ENCODE measurements around the gene TRMT44.
"Not testable (repeated sequence)": the region's sequence is repeated elsewhere in the genome, so short reads cannot be mapped to it uniquely, and the experiment has no call there.

Gene TRMT44

DNA sequence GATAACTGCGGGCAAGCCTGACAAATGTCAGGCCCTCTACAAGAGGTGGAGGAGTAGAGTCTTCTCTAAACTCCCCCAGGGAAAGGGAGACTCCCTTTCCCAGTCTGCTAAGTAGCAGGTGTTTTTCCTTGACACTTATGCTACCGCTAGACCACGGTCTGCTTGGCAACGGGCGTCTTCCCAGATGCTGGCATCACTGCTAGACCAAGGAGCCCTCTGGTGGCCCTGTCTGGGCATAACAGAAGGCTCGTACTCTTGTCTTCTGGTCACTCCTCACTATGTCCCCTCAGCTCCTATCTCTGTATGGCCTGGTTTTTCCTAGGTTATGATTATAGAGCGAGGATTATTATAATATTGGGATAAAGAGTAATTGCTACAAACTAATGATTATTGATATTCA, 33.7 kb upstream of the TRMT44 start:
- DNase-seq: peak in 1 of 3 donors; percentile 15

DNA sequence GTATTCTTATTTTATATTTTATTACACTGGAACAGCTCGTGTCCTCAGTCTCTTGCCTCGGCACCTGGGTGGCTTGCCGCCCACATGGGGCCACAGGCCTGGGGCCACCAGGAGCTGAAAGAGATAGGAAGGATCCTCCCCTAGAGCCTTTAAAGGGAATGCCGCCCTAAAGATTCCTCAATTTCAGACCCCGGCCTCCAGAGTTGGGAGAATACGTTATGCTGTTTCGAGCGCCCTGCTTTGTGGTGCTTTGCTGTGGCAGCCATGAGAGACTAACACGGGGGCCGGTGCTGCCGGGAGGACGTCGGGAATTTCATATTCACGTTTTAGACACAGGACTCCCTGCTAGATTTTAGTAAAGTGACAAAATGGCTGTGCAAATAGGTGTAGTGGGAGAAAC, 33.3 kb upstream of the TRMT44 start:
- DNase-seq: no peak

DNA sequence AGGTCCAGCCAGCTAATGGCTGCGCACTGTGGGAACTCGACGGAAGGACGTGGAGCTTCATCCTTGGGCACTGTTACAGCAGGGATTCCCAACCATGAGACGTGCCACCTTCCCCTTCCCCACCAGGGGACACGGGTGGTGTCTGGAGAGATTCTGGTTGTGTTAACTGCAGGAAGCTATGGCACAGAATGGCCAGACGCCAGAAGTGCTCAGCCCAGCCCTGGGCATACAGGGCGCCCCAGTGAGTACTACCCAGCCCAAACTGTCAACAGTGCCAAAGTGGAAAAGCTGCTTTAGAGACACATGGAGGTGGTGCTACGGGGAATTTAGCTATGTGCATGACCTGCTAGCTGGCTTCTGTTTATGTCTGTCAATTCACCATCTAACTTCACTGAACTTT, 32.8 kb upstream of the TRMT44 start:
- DNase-seq: no peak

DNA sequence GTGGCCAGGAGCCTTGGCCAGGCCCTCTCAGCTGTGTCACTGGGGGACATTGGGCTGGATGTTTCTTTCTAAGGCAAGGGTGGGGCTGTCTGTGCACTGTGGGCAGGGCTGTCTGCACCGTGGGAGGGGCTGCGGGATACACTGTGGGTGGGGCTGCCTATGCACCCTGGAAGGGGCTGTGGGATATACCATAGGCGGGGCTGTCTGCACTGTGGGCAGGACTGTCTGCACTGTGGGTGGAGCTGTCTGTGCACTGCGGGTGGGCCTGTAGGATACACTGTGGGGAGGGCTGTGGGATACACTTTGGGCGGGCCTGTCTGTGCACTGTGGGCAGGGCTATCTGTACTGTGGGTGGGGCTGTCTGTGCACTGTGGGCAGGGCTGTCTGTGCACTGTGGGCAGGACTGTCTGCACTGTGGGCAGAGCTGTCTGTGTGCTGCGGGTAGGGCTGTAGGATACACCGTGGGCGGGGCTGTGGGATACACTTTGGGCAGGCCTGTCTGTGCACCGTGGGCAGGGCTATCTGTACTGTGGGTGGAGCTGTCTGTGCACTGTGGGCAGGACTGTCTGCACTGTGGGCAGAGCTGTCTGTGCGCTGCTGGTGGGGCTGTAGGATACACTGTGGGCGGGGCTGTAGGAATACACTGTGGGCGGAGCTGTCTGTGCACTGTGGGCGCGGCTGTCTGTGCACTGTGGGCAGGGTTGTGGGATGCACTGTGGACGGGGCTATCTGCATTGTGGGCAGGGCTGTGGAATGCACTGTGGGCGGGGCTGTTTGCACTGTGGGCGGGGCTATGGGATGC, 31.1 kb upstream of the TRMT44 start:
- DNase-seq: peak; percentile 27 to 47 (median 32)

- DNase-seq: no peak
These were observed 30.4 kb upstream of the TRMT44 start for GRCh38 chr4:8410066-8410625.

- DNase-seq: peak; percentile 68 to 78 (median 70)
These were observed 29.8 kb upstream of the TRMT44 start for GRCh38 chr4:8410641-8411271.

- DNase-seq: no peak
These were observed 29.0 kb upstream of the TRMT44 start for GRCh38 chr4:8411351-8412180.

- no peak for DNase-seq
These were observed 28.3 kb upstream of the TRMT44 start for GRCh38 chr4:8412288-8412687.

DNA sequence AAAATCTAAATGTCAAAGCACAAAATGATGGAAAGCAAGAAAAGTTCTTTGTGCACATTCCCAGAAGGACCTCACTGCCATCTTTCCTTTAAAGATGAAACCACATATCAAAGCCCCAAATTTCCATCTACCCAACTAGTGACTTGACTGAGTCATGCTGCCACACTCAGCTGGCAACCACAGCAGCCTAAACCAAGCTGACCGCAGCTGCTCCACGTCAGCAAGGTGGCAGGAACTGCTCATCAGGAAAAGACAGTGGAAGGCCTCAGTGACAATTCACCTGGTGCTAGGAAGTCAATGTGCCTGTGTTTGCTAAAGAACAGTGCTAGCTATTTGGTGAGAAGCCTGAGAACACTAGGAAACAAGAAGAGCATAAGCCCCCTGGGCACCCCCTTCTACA, 26.2 kb upstream of the TRMT44 start:
- DNase-seq: peak in 1 of 3 donors; percentile 28

DNA sequence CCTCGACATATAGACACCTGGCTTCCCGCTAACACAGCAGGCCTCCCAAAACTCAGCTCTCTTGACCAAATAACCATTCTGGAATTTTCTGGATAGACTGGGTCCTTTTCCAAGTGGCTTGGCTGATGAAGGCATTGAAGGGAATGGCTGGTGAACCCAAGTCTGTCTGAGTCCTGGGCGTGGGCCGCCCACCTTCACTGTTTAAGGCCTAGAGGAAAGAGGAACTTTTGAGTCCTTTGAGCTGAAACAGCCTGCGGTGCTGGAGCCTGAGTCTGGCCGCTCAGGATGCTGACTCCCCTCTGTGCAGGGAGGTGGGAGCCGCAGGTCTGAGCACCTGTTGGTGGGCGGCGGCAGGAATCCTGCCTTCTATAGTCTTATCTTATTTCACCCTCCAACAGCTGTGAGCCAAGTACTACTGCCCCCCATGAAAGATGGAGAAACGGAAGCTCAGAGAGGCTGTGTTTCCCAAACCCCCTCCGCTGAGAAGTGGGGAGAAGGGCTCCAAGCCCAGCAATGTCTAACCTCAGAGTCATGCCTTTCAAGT, 23.4 kb upstream of the TRMT44 start:
- DNase-seq: peak; percentile 48 to 56 (median 52)

GRCh38 chr4:8419222-8420041, 21.1 kb upstream of the TRMT44 start:
- DNase-seq: peak; percentile 94 to 99 (median 97)

DNA sequence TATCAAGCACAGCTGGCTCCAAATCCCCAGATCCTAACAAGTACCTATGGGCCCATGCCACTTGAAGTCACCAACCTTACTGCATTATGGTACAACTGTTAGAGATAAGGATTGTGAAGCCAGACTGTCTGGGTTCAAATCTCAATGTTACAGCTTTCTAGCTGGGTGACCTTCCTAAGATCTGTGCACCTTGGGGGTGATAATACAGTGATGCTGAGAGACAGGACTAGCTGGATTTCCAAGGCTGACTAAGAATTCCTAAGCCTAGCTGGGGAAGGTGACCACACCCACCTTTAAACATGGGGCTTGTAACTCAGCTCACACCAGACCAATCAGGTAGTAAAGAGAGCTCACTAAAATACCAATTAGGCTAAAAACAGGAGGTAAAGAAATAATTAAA, 20.4 kb upstream of the TRMT44 start:
- DNase-seq: not testable (repeated sequence)

DNA sequence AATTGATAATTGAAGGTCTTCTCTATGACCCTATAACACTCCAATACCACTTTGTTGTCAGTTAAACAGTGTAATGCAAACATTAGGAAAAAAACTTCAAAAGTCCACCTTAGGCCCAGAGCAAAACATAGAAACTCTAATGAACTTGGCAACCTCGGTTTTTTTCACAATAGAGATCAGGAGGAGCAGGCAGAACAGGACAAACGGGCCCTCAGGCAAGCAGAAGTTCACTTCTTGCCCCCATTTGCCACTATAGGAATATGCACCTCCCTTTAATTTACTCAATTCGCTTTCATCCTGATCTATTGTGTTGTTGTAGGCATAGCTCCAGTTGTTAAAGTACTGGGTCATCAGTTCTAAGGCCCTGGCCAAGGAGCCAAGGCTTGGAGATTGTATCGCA, 18.2 kb upstream of the TRMT44 start:
- no peak for DNase-seq

GRCh38 chr4:8422786-8423185, 17.8 kb upstream of the TRMT44 start:
- no peak for DNase-seq

- DNase-seq: no peak
These were observed 13.3 kb upstream of the TRMT44 start for GRCh38 chr4:8427262-8427661.

- DNase-seq: peak; percentile 75 to 83 (median 81)
These were observed 12.8 kb upstream of the TRMT44 start for GRCh38 chr4:8427761-8428287.

GRCh38 chr4:8428288-8429097, 12.1 kb upstream of the TRMT44 start:
- DNase-seq: peak; percentile 91 to 97 (median 96)

DNA sequence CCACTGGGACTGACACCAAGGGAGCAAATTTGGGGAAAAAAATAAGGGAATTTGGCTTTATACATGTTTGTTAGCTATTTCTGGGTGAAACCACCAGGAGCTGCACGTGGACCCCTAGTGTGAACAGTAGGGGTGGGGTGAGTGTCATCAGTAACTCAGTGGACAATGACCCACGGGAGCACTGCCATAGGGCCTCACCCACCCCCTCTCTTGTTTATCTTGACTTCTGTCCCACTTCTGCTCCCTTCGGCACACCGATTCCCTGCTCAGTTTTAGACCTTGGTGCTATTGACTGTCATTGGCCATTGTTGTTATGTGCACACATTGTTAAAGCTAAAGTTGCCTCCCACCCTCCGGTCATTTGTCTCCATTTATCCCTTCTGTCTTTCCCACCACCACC, 9.0 kb upstream of the TRMT44 start:
- DNase-seq: no peak

GRCh38 chr4:8433136-8433535, 7.4 kb upstream of the TRMT44 start:
- no peak for DNase-seq

- no peak for DNase-seq
These were observed 6.1 kb upstream of the TRMT44 start for GRCh38 chr4:8434251-8435073.

Data from suppressor macrophage treated with lipopolysaccharide for 1 hour (primary cell).